Activated CD8-positive, alpha-beta memory T cell treated with anti-CD3 and anti-CD28 coated beads, Interleukin-2, amount 10 ng/mL, durations not matched to agents 7 days and 5 days (primary cell): Measurements from ENCODE around the gene TTLL11. TPM values are rescaled to one million over a fixed set of nuclear protein-coding genes. Genes with fewer than 3 reads are reported as not detected.

Source experiments
- ATAC-seq: fragments of 150-1000 bp; cut with Tn5 transposase; one replicate; pipeline ENCODE4 v1.10.0; 2021; ENCODE audit warnings: moderate library complexity
- CTCF ChIA-PET: fragments of 350-600 bp; sonication (Branson Sonifier 250); formaldehyde crosslinking; loops from one replicate; lab custom pipeline; 2021; ENCODE audit warnings: antibody characterized with exemption; lab: Charles Lee
- DNase-seq: peaks from one replicate; pipeline ENCODE4 v3.0.0-alpha.2; 2020
- H3K27ac Mint-ChIP-seq: one replicate; pipeline ENCODE4 v1.8.0; 2021; ENCODE audit warnings: mild to moderate bottlenecking, mixed read lengths
- H3K27me3 Mint-ChIP-seq: one replicate; pipeline ENCODE4 v1.8.0; 2021; ENCODE audit warnings: mixed read lengths
- H3K36me3 Mint-ChIP-seq: one replicate; pipeline ENCODE4 v1.8.0; 2021; ENCODE audit warnings: mild to moderate bottlenecking, mixed read lengths
- H3K4me1 Mint-ChIP-seq: one replicate; pipeline ENCODE4 v1.8.0; 2021; ENCODE audit warnings: mixed read lengths
- H3K4me3 Mint-ChIP-seq: one replicate; pipeline ENCODE4 v1.8.0; 2021; ENCODE audit warnings: mild to moderate bottlenecking, moderate library complexity, mixed read lengths
- H3K9me3 Mint-ChIP-seq: one replicate; pipeline ENCODE4 v1.8.0; 2022; ENCODE audit warnings: low read depth, mixed read lengths
- total RNA-seq, 2 experiments: library from RNA; stranded (reverse); gene quantifications; one replicate each; pipeline ENCODE4 v1.2.3, GENCODE V29; 2021

Gene TTLL11
- total RNA-seq, 2 experiments from 2014 or later: 2.2 to 2.5 TPM

- Mint-ChIP-seq H3K36me3 (no peaks in the 10 kb centered on the region), H3K4me1 (no peaks in the 10 kb centered on the region), H3K4me3 (no peak overlapping the region), H3K9me3 (no peaks in the 10 kb centered on the region), H3K27me3 (no peaks in the 10 kb centered on the region), H3K27ac (no peak overlapping the region)
- ATAC-seq (no peak), DNase-seq (no peak)
- CTCF ChIA-PET: no interaction called here
Measured at GRCh38 chr9:121926351-121926801, 166.7 kb downstream of the TTLL11 start.

GRCh38 chr9:121925935-121926334 lies 167.2 kb downstream of the TTLL11 start:
- Mint-ChIP-seq H3K27ac (no peak overlapping the region), H3K4me1 (no peaks in the 10 kb centered on the region), H3K9me3 (no peaks in the 10 kb centered on the region), H3K4me3 (no peak overlapping the region), H3K27me3 (no peaks in the 10 kb centered on the region), H3K36me3 (no peaks in the 10 kb centered on the region)
- CTCF ChIA-PET: no interaction called here
- DNase-seq: no peak
- ATAC-seq: no peak

- no peak for DNase-seq
- ATAC-seq: no peak
- CTCF ChIA-PET: no interaction called here
- no peaks in the 10 kb centered on the region for H3K9me3 Mint-ChIP-seq
- no peaks in the 10 kb centered on the region for H3K27me3 Mint-ChIP-seq
- H3K27ac Mint-ChIP-seq: no peak overlapping the region
- H3K4me3 Mint-ChIP-seq: no peak overlapping the region
- no peaks in the 10 kb centered on the region for H3K36me3 Mint-ChIP-seq
- H3K4me1 Mint-ChIP-seq: no peaks in the 10 kb centered on the region
Measured at GRCh38 chr9:121924700-121925099, 168.4 kb downstream of the TTLL11 start.

GRCh38 chr9:121921444-121921843 lies 171.7 kb downstream of the TTLL11 start:
- Mint-ChIP-seq H3K27me3 (no peaks in the 10 kb centered on the region), H3K36me3 (no peaks in the 10 kb centered on the region), H3K9me3 (no peaks in the 10 kb centered on the region), H3K27ac (no peak overlapping the region), H3K4me3 (no peak overlapping the region), H3K4me1 (no peaks in the 10 kb centered on the region)
- ATAC-seq: no peak
- CTCF ChIA-PET: no interaction called here
- DNase-seq: no peak

GRCh38 chr9:121917375-121918335 lies 175.5 kb downstream of the TTLL11 start:
- no peaks in the 10 kb centered on the region for H3K4me1 Mint-ChIP-seq
- H3K4me3 Mint-ChIP-seq: no peak overlapping the region
- H3K9me3 Mint-ChIP-seq: no peaks in the 10 kb centered on the region
- no peaks in the 10 kb centered on the region for H3K27me3 Mint-ChIP-seq
- H3K36me3 Mint-ChIP-seq: no peaks in the 10 kb centered on the region
- no peak overlapping the region for H3K27ac Mint-ChIP-seq
- DNase-seq (no peak), ATAC-seq (no peak)
- CTCF ChIA-PET: no interaction called here

GRCh38 chr9:121915304-121915625 lies 177.8 kb downstream of the TTLL11 start:
- H3K27me3 Mint-ChIP-seq: no peaks in the 10 kb centered on the region
- no peak overlapping the region for H3K27ac Mint-ChIP-seq
- CTCF ChIA-PET: no interaction called here
- no peaks in the 10 kb centered on the region for H3K9me3 Mint-ChIP-seq
- H3K36me3 Mint-ChIP-seq: no peaks in the 10 kb centered on the region
- ATAC-seq (no peak), DNase-seq (no peak)
- H3K4me3 Mint-ChIP-seq: no peak overlapping the region
- H3K4me1 Mint-ChIP-seq: no peaks in the 10 kb centered on the region

- CTCF ChIA-PET: no interaction called here
- DNase-seq: no peak
- H3K27me3 Mint-ChIP-seq: no peaks in the 10 kb centered on the region
- H3K27ac Mint-ChIP-seq: no peak overlapping the region
- H3K4me3 Mint-ChIP-seq: no peak overlapping the region
- no peaks in the 10 kb centered on the region for H3K4me1 Mint-ChIP-seq
- H3K36me3 Mint-ChIP-seq: no peaks in the 10 kb centered on the region
- no peaks in the 10 kb centered on the region for H3K9me3 Mint-ChIP-seq
- no peak for ATAC-seq
Measured at GRCh38 chr9:121914604-121915303, 178.4 kb downstream of the TTLL11 start.

GRCh38 chr9:121914017-121914595 lies 179.0 kb downstream of the TTLL11 start:
- Mint-ChIP-seq H3K36me3 (no peaks in the 10 kb centered on the region), H3K9me3 (no peaks in the 10 kb centered on the region), H3K4me1 (no peaks in the 10 kb centered on the region), H3K27me3 (no peaks in the 10 kb centered on the region), H3K27ac (no peak overlapping the region), H3K4me3 (no peak overlapping the region)
- ATAC-seq (no peak), DNase-seq (no peak)
- CTCF ChIA-PET: interaction anchor here (1.0 kb wide), 1 partner anchor 15 kb away, joined by 4 read pairs; no protein-coding TSS in a partner anchor

- Mint-ChIP-seq H3K4me1 (no peaks in the 10 kb centered on the region), H3K27me3 (no peaks in the 10 kb centered on the region), H3K4me3 (no peak overlapping the region), H3K9me3 (no peaks in the 10 kb centered on the region), H3K27ac (no peak overlapping the region), H3K36me3 (no peaks in the 10 kb centered on the region)
- CTCF ChIA-PET: interaction anchor here (1.0 kb wide), 1 partner anchor 13 kb away, joined by 4 read pairs; no protein-coding TSS in a partner anchor
- no peak for ATAC-seq
- no peak for DNase-seq
Measured at GRCh38 chr9:121912812-121913627, 180.1 kb downstream of the TTLL11 start.

GRCh38 chr9:121910491-121911040 lies 182.5 kb downstream of the TTLL11 start:
- no peak for DNase-seq
- no peak for ATAC-seq
- no peaks in the 10 kb centered on the region for H3K4me1 Mint-ChIP-seq
- H3K27me3 Mint-ChIP-seq: no peaks in the 10 kb centered on the region
- H3K36me3 Mint-ChIP-seq: no peaks in the 10 kb centered on the region
- no peaks in the 10 kb centered on the region for H3K9me3 Mint-ChIP-seq
- CTCF ChIA-PET: no interaction called here
- H3K4me3 Mint-ChIP-seq: no peak overlapping the region
- H3K27ac Mint-ChIP-seq: no peak overlapping the region

- H3K27ac Mint-ChIP-seq: no peak overlapping the region
- H3K36me3 Mint-ChIP-seq: no peaks in the 10 kb centered on the region
Measured at GRCh38 chr9:121909111-121909510, 184.0 kb downstream of the TTLL11 start.

GRCh38 chr9:121906074-121906870 lies 186.8 kb downstream of the TTLL11 start:
- DNase-seq (no peak), ATAC-seq (no peak)
- Mint-ChIP-seq H3K36me3 (no peaks in the 10 kb centered on the region), H3K4me1 (no peaks in the 10 kb centered on the region), H3K4me3 (no peak overlapping the region), H3K27ac (no peak overlapping the region), H3K9me3 (no peaks in the 10 kb centered on the region), H3K27me3 (peaks cover 3% of the 10 kb centered on the region)
- CTCF ChIA-PET: no interaction called here

More at GRCh38 chr9:121909111-121909510, 184.0 kb downstream of the TTLL11 start:
- ATAC-seq (no peak), DNase-seq (no peak)
- CTCF ChIA-PET: no interaction called here
- Mint-ChIP-seq H3K4me3 (no peak overlapping the region), H3K4me1 (no peaks in the 10 kb centered on the region), H3K27me3 (no peaks in the 10 kb centered on the region), H3K9me3 (no peaks in the 10 kb centered on the region)
